Globus pallidus (tissue), 1 donor: ENCODE measurements around the gene SDSL.
A peak's percentile ranks its signal among the peaks of the same experiment; 100 is the strongest.

ENCODE experiments used
- DNase-seq: peaks from one replicate; pipeline ENCODE4 v3.0.0-alpha.2; 2015; ENCODE audit warnings: low spot score

Gene SDSL

GRCh38 chr12:113396828-113397496, 25.2 kb upstream of the SDSL start:
- peak; percentile 88 for DNase-seq

- DNase-seq: no peak
These were observed 24.5 kb upstream of the SDSL start for GRCh38 chr12:113397497-113398197.

DNA sequence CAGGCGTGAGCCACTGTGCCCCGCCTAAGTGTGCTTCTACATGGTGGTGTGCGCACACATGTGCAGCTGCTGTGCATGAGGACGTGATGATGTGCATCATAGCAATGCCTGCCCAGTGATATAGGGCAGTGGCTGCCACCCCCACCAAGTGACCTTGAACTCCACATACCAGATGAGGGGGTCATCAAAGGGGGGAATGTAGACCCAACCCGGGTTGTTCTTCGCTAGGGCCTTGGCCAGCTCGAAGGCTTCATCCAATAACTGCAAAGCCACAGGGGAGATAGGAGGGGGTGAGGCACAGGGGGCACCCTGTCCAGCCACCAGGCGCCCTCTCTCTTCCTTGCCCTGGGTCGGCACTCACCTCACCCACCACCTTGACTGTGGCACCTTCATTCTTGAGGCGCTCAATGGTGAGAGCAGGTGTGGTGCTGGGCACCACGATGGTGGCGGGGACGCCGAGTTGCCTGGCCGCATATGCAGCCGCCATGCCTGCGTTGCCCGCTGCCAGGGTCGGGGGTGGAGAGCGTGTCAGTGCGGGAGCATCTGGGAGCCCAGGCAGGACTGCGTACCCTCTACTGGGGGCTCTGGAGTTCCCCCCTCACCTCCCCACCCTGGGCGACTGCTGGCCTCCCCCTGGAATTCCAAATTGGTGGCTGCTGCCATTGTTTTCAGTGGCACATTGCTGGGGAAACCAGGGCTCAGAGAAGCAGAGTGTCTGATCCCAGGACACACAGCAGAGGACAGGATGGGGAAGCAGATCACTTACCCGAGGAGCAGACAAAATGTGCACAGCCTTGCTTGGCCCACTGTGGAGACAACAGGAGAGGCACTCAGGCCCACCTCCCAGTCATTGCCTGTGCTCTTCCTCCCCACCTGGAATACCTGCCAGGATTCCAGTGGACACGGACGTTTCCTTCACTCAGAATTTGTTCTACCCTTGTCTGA, 23.6 kb upstream of the SDSL start:
- DNase-seq: no peak

GRCh38 chr12:113399490-113399889, 22.7 kb upstream of the SDSL start:
- no peak for DNase-seq

DNA sequence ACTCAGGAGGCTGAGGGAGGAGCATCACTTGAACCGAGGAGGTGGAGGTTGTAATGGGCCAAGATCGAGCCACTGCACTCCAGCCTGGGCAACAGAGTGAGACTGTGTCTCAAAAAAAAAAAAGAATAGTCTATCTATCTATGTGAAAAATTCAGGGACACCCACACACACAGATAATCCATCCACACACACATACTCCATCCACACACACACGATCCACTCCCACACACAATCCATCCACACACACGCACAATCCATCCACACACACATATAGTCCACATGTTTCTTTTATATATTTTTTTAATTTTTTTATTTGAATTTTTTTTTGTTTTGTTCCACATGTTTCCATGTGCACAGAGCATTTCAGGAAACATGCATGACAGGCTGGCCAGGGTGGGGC, 21.8 kb upstream of the SDSL start:
- DNase-seq: no peak

GRCh38 chr12:113401066-113402000, 20.8 kb upstream of the SDSL start:
- no peak for DNase-seq

GRCh38 chr12:113402586-113403260, 19.5 kb upstream of the SDSL start:
- DNase-seq: no peak

GRCh38 chr12:113403435-113404415, 18.5 kb upstream of the SDSL start, which contains the start of gene SDS:
TSS of gene SDS (minus strand) at chr12:113403887. CDS start at chr12:113399708, 4,179 bp downstream.
- DNase-seq: peak; percentile 82

DNA sequence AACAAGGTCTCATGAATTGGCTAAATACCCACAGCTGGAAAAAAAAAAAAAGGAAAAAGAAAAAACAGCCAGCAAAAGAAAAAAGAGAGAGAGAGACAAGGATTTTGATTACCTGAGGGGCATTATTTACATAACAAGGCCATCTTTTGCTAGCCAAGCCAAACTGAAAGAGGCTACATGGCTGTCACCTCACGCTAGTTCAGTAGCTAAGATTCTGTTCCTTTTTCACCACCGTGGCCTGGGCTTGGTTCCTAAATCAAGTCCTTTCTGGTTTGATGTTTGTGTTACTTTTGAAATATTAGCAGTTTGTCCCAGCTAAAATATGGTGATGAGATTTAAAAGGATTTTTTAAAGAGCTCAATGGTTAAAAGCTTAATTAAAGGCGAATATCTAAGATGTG, 16.5 kb upstream of the SDSL start:
- no peak for DNase-seq

DNA sequence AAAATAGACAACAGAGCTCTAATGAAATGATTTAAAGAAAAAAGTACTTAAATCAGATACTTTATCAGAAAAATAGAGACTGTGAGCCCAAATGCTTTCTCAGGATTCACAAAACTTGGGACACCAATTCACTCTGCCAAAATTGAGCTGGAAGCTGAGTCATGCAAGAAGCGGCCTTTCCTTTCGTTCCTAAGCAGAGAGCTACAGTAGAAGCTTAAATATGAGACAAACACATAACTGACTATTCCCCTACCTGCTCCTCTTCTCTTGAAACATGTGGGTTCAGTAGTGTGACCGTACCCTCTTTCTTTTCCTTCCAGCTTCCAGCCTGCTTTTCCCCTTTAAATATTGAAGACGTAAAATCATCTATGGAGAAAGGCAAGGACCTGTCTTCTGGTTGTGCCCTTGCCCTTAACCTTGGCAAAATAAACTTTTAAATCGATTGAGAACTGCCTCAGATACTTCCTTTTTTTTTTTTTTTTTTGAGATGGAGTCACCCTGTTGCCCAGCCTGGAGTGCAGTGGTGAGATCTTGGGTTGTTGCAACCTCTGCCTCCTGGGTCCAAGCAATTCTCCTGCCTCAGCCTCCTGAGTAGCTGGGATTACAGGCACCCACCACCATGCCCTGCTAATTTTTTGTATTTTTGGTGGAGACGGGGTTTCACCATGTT, 14.1 kb upstream of the SDSL start:
- no peak for DNase-seq

GRCh38 chr12:113408756-113409298, 13.4 kb upstream of the SDSL start:
- DNase-seq: no peak

DNA sequence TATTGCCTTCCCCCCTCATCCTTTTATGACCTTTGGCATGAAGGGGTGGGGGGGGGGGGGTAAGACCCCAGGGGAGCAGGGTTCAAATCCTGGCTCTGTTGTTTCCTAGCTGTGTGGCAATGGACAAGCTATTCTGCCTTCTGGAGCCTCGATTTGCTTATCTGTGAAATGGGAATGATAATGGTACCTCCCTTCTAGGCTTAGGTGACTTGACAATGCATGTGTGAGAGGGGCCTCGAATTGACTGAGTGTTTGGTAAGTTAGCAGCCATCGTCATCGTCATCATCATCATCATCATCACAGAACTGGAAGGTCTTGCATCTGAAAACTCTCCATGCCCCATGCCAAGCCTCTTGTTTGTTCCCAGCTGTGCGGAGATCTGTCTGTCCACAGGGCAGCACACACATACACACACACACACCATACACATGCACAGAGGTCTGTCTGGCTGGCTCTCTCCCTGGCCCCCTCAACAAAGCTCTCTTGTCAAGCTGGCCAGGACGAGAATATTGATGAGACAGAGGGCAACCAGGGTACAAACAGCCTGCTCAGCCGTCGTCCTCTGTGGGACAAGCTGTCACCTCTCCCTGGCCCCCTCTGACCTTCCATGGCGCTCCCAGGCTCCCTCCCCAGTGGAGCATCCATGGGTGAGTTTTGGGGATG, 12.6 kb upstream of the SDSL start:
- peak; percentile 42 for DNase-seq

DNA sequence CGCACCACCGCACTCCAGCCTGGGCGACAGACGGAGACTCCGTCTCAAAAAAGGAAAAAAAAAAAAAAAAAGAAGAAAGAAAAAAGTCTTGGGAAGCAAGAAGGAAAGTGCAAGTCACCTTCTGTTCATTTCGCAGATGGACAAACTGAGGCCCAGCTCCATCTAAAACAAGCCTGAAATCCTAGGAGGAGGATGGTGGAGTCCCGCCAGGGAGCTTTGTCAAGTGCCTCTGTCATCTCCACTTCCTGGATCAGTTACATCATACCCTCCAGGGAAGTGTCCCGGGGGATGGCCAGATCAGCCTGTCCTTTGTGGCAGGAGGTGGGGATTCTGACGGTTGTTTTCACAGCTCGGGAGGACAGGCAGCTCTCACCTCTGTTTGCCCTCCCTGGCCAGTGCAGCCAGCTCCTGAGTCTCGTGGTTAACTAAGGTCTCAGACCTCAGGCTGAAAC, 8.7 kb upstream of the SDSL start:
- no peak for DNase-seq

DNA sequence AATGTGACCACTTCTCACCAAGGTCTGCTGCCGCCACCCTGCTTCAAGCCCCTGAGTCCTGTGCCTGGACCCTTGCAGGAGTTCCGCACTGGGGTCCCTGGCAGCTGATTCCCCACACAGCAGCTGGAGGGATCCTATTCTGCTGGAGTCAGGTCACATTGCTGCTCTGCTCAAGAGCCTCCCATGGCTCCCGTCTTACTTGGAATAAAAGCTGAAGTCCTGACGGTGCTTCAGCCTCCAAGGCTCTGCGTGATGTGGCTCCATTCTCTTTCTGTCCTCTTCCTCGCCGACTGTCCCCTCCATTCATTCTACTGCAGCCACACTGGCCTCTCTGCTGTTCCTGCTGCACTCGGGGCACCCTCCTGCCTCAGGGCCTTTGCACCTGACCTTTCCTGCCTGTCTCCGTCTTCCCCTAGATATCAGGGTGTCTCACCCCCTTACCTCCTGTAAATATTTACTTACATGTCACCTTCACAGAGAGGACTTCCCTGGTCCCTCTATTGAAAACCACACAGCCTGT, 7.6 kb upstream of the SDSL start:
- no peak for DNase-seq

GRCh38 chr12:113416091-113416754, 6.0 kb upstream of the SDSL start:
- DNase-seq: no peak

- DNase-seq: no peak
These were observed 3.8 kb upstream of the SDSL start for GRCh38 chr12:113418213-113418879.
